ENCODE results near the gene LRRC14B. TPM values are rescaled to one million over a fixed set of nuclear protein-coding genes. Genes with fewer than 3 reads are reported as not detected.

The LRRC14B gene
- polyA plus RNA-seq (not detected in 3 replicates), polyA minus RNA-seq (not detected in 3 replicates)
- not detected for polyA plus RNA-seq (2011; ENCODE audit: low read depth)
- polyA plus RNA-seq (2011; cell fraction: cytosol; rRNA removed), result not detected in 2 replicates
- not detected in 2 replicates for polyA plus RNA-seq (2011; cell fraction: nucleus; rRNA removed)
- not detected in 2 replicates for polyA plus RNA-seq (2012; ENCODE audit: low replicate concordance)
- polyA minus RNA-seq (2011; cell fraction: cytosol; rRNA and poly(A)+ RNA removed), result not detected
- not detected in 2 replicates for polyA minus RNA-seq (2011; cell fraction: nucleus; rRNA and poly(A)+ RNA removed)

DNA sequence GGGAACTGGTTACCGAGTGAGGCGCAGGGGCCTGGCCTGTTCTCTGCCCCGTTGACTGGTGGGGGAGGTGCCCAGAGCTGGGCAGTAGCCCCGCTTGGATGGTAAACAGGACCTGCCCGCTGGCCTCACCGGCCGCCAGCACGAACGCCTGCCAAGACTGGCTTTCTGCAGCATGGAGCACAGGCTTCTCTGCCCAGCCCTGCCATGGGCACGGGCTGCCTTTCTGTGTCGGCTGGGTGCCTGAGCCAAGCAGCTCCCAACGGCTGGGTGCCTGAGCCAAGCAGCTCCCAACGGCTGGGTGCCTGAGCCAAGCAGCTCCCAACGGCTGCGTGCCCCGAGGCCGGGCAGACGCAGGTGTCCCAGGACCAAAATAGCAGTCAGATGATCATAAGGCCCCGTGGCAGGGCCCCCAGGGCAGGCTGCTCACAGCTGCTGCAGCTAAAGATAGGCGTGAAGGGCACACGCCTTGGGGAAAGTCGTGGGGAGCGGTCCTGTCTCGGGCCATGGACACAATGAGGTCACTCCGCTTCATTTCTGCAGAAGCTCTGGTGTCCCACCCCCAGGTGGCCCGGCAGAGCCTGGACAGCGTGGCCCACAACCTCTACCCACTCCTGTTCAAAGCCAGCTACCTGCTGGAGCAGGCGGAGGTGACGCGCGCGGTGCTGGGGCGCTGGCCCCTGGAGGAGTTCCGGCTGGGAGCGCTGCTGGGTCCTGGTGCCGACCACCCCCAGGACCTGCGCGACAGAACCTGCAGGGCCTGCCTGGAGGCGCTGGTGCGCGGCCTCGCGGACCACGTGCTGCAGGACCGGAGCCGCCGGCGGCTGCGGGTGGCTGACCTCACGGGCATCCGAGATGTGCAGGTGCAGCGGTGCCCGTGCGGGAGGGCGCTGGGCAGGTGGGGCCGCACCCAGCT is at the start of gene LRRC14B:
Gene LRRC14B, plus strand, starts transcription at position 460 of the 913 bp plus-strand sequence. Its CDS starts 44 bp downstream, at position 504.
- dilution Hi-C loops (cut with MboI; ENCODE audit: extremely low pct_ligation_motif_present, low sequenced_read_pairs), result no loop called here
- Histone ChIP-seq H3K79me2 (ENCODE audit: control insufficient read depth, insufficient read depth, low read length) (no peaks in the 10 kb centered on the region), H3K9me1 (ENCODE audit: control insufficient read depth, extremely low read depth, insufficient read depth, low read length) (no peaks in the 10 kb centered on the region), H3K4me3 (ENCODE audit: control insufficient read depth in 2 of 3, extremely low read depth in 1 of 3, insufficient read depth in 2 of 3, low read depth in 1 of 3, low read length in 3 of 3) (no peak within 1 kb of the TSS), H3K27me3 (ENCODE audit: control insufficient read depth, extremely low read depth, insufficient read depth, low read length) (peaks cover 46% of the 10 kb centered on the region), H3K4me1 (ENCODE audit: control insufficient read depth, extremely low read depth, insufficient read depth, low read length) (peaks cover 2% of the 10 kb centered on the region), H4K20me1 (ENCODE audit: control insufficient read depth, extremely low read depth, insufficient read depth, low read length) (peaks cover 4% of the 10 kb centered on the region), H3K36me3 (ENCODE audit: control insufficient read depth in 2 of 2, extremely low read depth in 1 of 2, insufficient read depth in 2 of 2, low read length in 2 of 2) (no peaks in the 10 kb centered on the region), H3K9ac (ENCODE audit: control insufficient read depth, extremely low read depth, insufficient read depth, low read length) (no peak within 1 kb of the TSS), H3K27ac (ENCODE audit: control insufficient read depth, insufficient read depth, low read length) (no peak within 1 kb of the TSS), H2AFZ (ENCODE audit: control insufficient read depth, low read length) (no peak within 1 kb of the TSS), H3K9me3 (ENCODE audit: control insufficient read depth, low read depth, low read length) (no peaks in the 10 kb centered on the region), H3K4me2 (ENCODE audit: control insufficient read depth, extremely low read depth, insufficient read depth, low read depth, low read length) (peak within 1 kb of the TSS; percentile 37)
- TF ChIP-seq EZH2 (IDR thresholded peaks at IDR 0.05; ENCODE audit: low read length), result peak; percentile 78
- TF ChIP-seq, protein P1, sequence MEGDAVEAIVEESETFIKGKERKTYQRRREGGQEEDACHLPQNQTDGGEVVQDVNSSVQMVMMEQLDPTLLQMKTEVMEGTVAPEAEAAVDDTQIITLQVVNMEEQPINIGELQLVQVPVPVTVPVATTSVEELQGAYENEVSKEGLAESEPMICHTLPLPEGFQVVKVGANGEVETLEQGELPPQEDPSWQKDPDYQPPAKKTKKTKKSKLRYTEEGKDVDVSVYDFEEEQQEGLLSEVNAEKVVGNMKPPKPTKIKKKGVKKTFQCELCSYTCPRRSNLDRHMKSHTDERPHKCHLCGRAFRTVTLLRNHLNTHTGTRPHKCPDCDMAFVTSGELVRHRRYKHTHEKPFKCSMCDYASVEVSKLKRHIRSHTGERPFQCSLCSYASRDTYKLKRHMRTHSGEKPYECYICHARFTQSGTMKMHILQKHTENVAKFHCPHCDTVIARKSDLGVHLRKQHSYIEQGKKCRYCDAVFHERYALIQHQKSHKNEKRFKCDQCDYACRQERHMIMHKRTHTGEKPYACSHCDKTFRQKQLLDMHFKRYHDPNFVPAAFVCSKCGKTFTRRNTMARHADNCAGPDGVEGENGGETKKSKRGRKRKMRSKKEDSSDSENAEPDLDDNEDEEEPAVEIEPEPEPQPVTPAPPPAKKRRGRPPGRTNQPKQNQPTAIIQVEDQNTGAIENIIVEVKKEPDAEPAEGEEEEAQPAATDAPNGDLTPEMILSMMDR (optimal IDR thresholded peaks at IDR 0.05 in 1 of 3, IDR thresholded peaks at IDR 0.05 in 1 of 3, conservative IDR thresholded peaks at IDR 0.05 in 1 of 3; ENCODE audit: extremely low read depth in 1 of 3, insufficient read depth in 2 of 3, low read length in 3 of 3), result no peak
- FAIRE-seq, result no peak
- DNase-seq (ENCODE audit: low read depth, low spot score), result no peak

DNA sequence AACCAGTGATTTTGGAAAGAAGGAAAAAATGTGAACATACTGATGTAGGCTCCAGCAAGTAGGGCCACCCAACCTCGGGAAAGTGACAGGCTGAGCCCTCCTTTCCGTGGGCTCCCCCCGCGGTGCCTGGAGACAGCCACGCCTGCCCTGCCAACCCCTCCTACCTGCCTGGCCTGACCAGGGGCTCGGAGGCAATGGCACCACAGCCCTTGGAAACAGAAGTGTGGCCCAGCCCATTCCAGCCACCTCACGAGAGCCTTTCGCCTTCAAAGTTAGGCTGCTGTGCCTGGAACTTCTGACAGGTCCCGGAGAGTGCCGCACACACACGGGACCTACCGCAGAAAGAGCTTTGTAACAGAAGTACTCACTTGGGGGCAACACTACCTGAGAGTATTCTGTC is 49.5 kb upstream of the LRRC14B start:
- H3K27me3 ChIP-seq (ENCODE audit: control insufficient read depth, extremely low read depth, insufficient read depth, low read length), result no peaks in the 10 kb centered on the region
- dilution Hi-C loops (cut with MboI; ENCODE audit: extremely low pct_ligation_motif_present, low sequenced_read_pairs), result no loop called here
- no peak for TF ChIP-seq EZH2 (IDR thresholded peaks at IDR 0.05; ENCODE audit: low read length)
- TF ChIP-seq, protein P1 (optimal IDR thresholded peaks at IDR 0.05 in 1 of 3, IDR thresholded peaks at IDR 0.05 in 1 of 3, conservative IDR thresholded peaks at IDR 0.05 in 1 of 3; ENCODE audit: extremely low read depth in 1 of 3, insufficient read depth in 2 of 3, low read length in 3 of 3), result no peak
- no peak overlapping the region for H3K9ac ChIP-seq (ENCODE audit: control insufficient read depth, extremely low read depth, insufficient read depth, low read length)
- H3K27ac ChIP-seq (ENCODE audit: control insufficient read depth, insufficient read depth, low read length), result no peak overlapping the region
- H3K4me3 ChIP-seq (ENCODE audit: control insufficient read depth in 2 of 3, extremely low read depth in 1 of 3, insufficient read depth in 2 of 3, low read depth in 1 of 3, low read length in 3 of 3), result no peak overlapping the region
- no peaks in the 10 kb centered on the region for H4K20me1 ChIP-seq (ENCODE audit: control insufficient read depth, extremely low read depth, insufficient read depth, low read length)
- H2AFZ ChIP-seq (ENCODE audit: control insufficient read depth, low read length), result no peak overlapping the region
- no peaks in the 10 kb centered on the region for H3K9me1 ChIP-seq (ENCODE audit: control insufficient read depth, extremely low read depth, insufficient read depth, low read length)
- no peaks in the 10 kb centered on the region for H3K79me2 ChIP-seq (ENCODE audit: control insufficient read depth, insufficient read depth, low read length)
- no peaks in the 10 kb centered on the region for H3K36me3 ChIP-seq (ENCODE audit: control insufficient read depth in 2 of 2, extremely low read depth in 1 of 2, insufficient read depth in 2 of 2, low read length in 2 of 2)
- H3K9me3 ChIP-seq (ENCODE audit: control insufficient read depth, low read depth, low read length), result no peaks in the 10 kb centered on the region
- H3K4me2 ChIP-seq (ENCODE audit: control insufficient read depth, extremely low read depth, insufficient read depth, low read depth, low read length), result no peak overlapping the region
- H3K4me1 ChIP-seq (ENCODE audit: control insufficient read depth, extremely low read depth, insufficient read depth, low read length), result no peaks in the 10 kb centered on the region
- no peak for FAIRE-seq
- no peak for DNase-seq (ENCODE audit: low read depth, low spot score)
